ENCODE results near the gene EXOC7. TPM values are rescaled to one million over a fixed set of nuclear protein-coding genes. Genes with fewer than 3 reads are reported as not detected.
"Not testable (repeated sequence)": the region's sequence is repeated elsewhere in the genome, so short reads cannot be mapped to it uniquely, and the experiment has no call there.

The EXOC7 gene
- total RNA-seq, 1 donor from 2014 or later: 81.0 TPM

DNA sequence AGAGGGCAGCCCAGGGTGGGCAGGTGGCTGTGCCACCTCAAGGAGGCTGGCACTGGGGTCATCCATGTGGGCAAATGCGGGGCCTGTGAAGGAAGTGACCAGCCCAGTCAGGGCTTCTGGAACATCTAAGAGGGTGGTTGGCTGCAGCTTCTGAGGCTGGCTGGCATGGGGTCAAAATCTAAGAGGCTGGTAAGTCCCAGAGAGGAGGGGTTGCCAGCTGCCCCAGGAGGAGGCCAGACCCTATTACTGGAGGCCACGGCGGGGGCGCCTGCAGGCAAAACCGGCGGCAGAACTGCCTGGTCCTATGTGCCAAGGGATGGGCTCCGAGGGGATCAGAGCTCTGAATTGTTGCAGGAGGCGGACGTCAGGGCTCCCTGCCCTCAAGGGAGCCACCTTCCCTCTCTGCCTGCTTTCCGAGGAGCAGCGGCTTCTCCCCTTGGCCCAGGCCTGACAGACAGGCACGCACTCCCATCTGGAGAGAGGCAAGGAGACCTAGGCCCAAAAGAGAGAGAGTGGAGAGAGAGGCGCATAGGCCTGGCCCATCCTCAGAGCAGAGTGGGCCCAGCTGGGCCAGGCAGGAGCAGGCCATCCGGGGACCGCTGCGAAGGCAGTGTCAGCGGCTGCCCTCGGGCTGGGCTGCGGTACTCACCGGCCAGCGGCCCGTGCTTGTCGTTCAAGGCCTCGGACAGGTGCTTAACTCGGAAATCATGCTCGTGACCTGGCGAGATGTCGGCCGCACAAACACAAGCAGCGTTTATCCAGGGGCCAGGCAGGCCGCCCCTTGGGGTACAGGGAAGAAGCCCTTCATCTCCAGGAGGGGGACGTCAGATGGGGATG is 13.7 kb downstream of the EXOC7 start:
- DNase-seq (ENCODE audit: extremely low read depth, low read depth, low spot score): no peak

DNA sequence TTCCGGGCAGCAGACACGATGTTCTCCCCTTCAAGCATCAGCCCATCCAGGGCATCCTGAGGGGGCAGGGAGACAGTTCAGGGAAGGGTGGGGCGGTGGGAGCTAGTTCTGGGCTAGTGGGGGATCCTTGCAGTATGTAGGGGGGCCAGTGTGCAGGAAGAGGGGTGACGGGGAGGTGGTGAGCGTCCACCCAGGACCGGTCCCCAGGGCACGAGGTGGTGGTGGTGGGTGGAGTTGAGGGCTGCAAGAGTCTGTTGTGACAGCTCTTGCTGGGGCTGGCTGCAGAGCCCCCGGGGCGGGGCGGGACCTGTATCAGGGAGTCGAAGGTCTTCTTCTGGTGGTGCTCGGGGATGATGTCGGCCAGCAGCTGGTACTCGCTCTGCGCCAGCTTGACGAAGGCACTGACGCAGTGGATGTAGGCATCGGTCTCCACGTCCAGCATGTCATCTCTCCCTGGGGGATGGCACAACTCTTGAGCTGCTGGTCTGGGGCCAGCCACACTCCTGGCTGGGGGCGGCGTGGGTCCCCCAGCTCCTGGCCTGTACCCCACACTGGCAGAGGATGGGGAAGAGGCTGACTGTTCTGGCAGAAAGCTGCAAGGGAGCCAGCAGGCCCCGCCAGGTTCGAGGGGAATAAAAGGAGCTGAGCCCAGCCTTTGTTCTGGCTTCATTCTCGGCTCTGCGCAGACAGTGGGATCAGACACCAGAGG is 14.6 kb downstream of the EXOC7 start:
- no peak for DNase-seq (ENCODE audit: extremely low read depth, low read depth, low spot score)

DNA sequence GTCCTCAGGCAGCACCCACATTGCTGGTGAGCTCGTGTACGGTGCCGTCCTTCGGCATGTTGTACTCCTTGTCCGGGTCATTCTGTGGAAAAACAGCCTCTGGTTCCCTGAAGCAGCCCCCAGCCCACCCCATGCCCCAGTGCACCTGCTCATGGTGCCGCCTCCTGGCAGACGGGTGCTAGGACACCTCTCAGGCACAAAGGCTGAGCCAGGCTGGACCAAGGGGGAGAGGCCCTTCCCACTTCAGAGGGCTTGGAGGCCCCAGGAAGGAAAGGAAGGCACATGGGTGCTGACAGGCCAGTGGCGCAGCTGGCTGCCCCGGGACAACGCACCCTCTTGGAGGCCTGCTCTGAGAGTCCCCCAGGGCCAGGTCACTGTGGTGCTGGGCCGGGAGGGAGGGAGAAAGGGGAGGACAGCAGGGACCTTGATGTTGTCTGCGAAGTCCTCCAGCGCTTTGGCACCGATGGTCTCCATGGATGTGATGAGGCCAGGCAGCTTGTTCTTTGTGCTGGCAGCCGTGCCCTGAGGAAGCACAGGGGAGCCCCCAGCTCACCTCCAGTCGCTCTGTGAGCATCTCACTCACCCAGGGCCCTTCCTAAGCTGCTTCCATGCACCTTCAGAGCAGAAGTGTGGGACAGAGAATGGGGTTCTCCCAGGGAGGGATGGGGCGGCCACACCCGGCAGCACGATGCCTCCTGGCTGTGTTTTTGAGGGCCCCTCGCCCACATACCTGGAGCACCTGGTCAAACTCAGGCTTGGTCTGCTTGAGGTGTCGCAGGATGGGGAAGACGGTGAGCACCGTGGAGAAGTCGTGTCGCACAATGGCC is 15.3 kb downstream of the EXOC7 start:
- no peak for DNase-seq (ENCODE audit: extremely low read depth, low read depth, low spot score)

DNA sequence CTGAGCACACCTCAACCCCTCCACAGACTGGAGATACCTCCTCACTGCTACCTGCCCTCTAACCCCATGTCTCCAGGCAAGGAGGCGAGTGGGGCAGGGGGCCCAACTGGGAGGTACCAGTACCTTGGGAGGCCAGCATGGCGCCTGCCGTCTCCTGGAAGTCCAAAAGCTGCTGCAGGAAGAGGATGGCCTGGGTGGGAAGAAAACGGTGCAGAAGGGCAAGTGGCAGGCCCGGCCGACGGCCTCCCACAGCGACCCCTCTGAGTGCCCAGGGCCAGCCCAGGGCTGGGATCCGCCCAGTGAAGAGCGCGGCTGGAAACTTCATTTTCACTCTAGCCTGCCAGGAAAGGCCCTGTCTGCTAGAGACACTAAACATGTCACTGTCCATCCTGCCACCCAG is 16.1 kb downstream of the EXOC7 start:
- DNase-seq (ENCODE audit: extremely low read depth, low read depth, low spot score): no peak

DNA sequence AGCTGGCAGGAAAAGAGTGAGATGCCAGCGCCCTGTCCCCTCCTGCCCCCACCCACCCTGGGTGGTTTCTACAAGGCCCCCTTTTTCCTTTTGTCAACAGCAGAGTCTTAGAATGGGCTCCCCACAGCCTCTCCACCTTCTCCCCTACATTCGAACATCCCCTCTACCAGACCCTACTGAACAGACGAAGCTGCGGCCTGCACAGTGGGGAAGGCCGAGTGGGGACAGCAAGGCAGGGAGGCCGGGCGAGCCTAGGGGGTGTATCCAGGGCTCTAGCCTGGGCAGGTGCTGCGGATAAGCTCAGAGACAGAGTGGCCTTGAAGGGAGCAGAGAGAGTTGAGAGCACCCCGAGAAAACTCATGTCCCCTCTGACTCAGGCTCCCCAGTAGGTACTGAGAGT is 17.2 kb downstream of the EXOC7 start:
- DNase-seq (ENCODE audit: extremely low read depth, low read depth, low spot score): no peak

DNA sequence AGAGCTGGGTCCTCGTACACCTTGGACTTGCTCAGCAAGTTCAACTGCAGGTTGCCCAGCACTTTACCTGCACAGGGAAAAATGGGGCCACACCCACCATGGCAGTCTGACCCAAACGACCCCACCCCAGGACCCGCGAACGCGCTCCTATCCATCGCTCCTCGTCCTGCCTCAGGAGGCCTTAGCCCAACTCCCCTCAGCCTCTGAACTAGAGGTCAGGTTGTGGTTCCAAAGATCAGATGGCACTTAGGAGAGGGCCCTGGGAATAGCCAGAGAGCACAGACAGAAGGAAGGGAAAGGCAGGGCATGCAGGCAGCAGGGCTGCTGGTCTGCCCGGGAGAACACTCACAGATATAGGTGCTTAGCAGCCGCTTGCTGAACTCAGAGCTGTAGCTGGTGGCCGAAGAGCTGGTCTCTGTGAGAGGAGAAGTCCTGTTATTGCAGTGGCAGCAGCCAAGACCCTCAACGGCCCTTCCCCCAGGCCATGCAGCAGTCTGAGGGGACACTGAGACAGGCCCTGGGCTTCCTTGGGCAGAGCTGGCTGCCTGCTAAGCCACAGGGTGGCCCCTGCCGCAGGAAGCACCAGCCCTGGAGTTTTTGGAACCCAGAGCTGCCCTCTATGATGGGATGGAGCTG is 17.7 kb downstream of the EXOC7 start:
- DNase-seq (ENCODE audit: extremely low read depth, low read depth, low spot score): no peak

DNA sequence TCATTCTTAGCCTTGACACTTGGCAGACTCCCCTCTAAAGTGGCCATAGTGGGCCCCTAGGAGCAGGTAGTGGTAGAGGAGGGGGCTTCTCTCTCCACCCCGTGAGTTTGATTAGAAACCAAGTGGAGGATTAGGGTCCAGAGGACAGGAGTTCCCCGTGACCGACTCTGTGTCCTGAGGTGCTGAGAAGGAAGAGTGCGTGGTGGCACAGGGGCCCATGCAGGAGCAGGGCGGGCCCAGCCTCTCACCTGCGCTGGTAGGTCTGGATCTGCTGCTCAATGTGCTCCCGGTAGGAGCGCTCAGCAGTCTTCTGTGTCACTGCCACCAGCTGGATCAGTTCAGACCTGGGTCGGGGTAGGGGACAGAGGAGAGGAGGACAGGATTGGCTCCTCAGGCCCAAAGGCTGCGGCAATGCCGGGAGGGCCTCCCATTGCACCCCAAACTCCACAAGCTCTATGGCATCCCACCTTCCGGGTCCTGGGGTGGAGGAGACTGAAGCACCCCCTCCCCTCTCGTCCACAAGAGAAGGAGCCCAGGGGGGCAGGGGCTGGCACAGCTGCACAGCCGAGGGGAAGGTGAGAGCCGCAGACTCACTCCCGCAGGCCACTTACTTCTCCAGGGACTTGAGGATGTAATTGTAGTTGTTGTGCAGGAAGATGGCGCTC is 18.4 kb downstream of the EXOC7 start:
- DNase-seq (ENCODE audit: extremely low read depth, low read depth, low spot score): no peak

DNA sequence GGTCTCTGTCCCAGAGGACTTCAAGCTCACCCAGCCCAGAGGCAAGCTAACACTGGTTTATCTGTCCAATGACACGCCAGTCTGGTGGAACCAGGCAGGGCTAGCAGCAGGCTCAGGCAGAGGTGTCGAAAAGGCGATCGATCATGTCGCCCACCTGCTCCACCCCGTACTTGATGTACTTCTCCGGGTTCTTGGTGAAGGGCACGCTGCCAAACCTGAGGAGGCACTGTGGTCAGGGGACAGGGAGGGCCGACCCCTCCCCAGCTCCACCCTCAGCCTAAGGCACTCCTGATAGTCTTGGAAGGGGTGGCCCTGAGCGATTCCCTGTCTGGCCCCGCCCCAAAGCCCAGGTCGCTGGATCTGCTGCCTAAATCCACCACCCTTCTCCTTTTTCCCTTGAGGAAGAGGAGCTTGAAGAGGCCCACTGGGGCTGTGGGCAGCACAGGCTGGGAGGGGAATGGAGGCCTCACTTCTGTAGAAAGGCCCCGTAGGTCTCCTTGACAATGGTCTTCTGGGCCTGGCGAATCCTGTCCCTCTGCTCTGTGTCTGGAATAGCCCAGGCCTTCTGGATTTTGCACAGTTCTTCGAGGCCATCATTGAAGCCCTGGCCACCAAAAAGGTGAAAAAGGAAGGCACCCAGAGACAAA is 19.9 kb downstream of the EXOC7 start:
- no peak for DNase-seq (ENCODE audit: extremely low read depth, low read depth, low spot score)

DNA sequence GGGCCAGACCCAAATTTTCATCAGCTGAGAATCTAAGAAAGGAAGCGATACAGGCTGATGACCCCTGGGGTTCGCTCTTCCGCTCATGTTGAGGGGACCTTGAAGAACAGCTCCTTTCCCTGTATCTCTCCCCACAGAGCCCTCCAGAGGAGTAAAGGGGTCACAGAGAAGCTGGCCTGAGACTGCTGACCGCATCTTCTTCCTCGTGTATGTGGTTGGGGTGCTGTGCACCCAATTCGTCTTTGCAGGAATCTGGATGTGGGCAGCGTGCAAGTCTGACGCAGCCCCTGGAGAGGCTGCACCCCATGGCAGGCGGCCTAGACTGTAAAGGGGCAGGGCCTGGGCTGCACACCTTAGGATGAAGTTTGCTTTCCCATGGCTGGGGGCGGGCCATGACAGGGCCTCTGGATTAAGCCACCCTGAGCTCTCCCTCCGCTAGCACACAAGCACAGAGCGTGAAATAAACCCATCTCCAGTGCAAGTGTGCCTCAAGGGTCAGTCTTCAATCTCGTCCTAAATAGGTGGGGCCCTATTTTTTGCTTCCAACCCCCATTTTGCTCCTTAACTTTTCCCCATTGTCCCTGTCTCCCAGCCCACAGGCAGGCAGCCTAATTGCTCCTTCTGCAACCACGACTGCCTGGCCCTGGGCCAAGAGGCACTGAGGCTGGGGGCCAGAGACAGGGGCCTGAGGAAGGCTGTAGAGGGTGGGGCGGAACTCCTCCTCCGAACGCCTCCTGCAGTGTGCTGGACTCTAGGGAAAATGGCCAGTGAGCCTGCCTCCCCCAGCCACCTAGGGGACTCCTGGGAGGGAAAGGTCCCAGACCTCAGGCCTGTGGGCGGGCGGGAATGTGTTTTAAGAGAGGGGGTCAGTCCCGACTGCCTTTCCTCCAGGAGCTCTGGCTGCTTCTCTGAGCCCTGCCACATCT is 21.0 kb downstream of the EXOC7 start:
- no peak for DNase-seq (ENCODE audit: extremely low read depth, low read depth, low spot score)

DNA sequence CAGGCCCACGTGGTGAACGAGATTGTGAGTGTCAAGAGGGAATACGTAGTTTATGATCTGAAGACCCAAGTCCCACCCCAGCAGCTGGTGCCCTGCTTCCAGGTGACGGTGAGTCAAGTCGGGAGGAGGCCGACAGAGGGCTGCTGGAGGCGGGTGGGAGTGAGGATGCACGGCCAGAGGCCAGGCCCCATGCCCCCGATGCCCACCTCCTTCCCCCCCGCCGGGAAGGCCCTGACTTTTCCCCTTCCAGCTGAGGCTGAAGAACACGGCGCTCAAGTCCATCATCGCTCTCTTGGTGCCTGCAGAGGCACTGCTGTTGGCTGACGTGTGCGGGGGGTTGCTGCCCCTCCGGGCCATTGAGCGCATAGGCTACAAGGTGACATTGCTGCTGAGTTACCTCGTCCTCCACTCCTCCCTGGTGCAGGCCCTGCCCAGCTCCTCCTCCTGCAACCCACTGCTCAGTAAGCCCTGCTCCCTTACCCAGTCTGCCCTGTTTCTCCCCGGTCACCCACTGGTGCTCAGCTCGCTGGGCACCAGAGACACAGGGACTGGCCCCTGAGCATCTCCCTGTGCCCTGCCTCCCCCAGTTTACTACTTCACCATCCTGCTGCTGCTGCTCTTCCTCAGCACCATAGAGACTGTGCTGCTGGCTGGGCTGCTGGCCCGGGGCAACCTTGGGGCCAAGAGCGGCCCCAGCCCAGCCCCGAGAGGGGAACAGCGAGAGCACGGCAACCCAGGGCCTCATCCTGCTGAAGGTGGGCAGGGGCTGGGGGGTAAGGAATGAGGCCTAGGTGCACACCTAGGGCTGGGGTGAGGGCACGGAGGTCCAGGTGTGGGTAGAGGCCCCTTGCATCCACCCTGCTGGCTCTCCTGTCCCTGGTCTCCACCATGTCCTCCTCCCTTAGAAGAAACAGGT is 22.0 kb downstream of the EXOC7 start:
- no peak for DNase-seq (ENCODE audit: extremely low read depth, low read depth, low spot score)

DNA sequence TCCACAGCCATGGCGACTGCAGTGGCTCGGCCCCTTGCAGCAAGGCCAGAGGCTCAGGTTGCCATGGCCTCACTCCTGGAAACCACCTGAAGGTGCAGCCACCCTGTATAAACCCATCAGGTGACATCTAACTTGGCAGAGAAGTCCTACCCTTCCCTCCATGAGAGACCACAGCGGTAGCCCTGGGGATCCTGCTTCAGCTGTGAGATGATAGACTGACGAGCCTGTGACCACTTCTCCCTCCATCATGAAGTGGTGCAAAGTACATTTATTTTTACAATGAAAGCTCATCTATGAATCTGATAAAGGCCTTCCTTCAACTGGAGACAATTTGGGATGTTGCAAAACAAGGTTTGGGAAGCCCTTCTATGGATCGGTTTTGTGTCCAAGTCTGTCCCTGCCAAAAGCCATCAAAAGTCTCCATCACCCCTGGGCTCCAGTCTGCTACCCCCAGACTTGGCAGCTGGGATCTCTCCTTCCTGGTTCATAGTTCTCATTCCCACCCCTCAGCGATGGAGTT is 22.8 kb downstream of the EXOC7 start:
- DNase-seq (ENCODE audit: extremely low read depth, low read depth, low spot score): no peak

DNA sequence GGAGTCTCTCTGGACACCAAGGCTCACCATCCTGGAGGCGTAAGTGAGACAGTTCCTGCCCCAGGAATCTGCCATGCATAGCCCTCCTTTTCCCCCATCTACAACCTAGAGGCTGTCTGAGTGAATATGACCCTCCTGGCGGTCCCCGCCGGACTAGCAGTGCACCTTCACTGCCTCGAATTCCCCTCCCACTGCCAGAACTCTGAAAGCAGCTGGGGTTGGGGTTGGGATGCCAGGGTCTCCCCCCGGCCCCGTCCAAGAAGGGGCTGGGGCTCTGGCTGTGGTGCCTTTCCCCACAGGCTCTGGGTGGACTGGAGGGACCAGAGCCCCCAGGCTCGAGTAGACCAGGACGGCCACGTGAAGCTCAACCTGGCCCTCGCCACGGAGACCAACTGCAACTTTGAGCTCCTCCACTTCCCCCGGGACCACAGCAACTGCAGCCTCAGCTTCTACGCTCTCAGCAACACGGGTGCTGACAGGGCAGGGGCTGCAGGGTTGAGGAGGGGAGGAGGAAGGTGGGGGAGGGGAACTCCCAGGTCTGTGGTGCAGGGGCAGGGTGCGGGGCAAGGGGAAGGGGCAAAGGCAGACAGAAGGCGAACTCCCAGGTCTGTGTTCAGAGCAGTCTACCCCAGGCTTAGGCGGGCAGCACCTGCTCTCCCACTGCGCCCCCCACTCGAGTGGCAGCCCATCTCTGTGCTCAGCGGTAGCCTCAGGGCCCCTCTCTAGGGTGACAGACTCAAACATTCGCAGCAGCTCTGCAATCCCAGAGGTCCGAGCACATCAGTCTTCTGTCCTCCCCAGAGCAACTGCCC is 23.4 kb downstream of the EXOC7 start:
- DNase-seq (ENCODE audit: extremely low read depth, low read depth, low spot score): no peak

DNA sequence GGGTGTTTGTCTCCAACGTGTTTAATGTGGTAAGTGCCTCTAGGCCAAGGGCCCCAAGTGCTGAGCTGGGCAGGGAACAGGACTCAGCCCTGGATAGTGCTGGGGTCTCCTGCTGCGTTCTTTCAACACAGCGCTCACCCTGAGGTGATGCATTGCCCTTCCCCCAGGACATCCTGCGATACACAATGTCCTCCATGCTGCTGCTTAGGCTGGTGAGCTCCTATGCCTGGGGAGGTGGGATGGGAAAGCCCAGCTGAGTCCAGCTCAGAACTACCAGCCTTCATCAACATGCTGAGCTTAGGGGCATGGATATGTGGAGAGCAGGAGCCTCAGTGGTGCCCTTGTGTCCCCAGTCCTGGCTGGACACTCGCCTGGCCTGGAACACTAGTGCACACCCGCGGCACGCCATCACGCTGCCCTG is 24.0 kb downstream of the EXOC7 start:
- no peak for DNase-seq (ENCODE audit: extremely low read depth, low read depth, low spot score)

DNA sequence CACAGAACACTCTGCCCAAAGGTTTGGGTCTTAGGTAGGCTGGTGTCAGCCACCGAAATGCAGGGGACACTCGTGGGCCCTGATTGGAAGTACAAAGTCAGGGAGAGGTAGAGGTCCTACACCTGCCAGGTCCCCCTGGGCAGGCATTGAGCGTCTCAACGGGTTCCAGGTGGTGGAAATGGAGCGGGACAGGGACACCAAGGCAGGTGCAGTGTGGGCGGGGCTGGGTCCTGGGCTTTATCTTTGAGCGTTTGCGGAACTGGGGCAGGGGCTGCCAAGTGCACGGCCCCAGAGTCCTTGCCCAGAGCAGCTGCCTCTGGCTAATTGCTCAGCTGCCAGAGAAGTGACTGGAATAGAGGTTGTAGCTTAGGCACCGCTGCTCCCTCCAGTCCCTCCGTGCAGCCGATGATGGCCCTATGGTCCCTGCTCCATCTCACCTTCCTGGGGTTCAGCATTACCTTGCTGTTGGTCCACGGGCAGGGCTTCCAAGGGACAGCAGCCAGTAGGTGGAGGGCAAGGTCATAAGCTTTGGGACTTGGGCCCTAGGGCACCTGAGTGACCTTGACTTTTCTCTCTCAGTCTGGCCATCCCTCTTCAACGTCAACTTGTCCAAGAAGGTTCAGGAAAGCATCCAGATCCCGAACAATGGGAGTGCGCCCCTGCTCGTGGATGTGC is 24.6 kb downstream of the EXOC7 start, which contains the start of gene ZACN:
Gene ZACN, plus strand, starts transcription at position 323 of the 675 bp plus-strand sequence. Its CDS starts 83 bp downstream, at position 406.
- no peak for DNase-seq (ENCODE audit: extremely low read depth, low read depth, low spot score)

DNA sequence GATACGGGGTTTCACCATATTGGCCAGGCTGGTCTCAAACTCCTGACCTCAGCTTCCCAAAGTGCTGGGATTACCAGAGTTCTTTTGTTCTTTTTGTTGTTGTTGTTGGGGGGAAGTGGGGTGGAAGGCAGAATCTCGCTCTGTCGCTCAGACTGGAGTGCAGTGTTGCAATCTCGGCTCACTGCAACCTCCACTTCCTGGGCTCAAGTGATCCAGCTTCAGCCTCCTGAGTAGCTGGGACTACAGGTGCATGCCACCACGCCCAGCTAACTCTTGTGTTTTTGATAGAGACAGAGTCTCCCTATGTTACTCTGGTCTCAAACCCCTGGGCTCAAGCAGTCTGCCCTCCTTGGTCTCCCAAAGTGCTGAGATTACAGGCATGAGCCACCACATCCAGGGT is 25.2 kb downstream of the EXOC7 start:
- not testable (repeated sequence) for DNase-seq (ENCODE audit: extremely low read depth, low read depth, low spot score)

DNA sequence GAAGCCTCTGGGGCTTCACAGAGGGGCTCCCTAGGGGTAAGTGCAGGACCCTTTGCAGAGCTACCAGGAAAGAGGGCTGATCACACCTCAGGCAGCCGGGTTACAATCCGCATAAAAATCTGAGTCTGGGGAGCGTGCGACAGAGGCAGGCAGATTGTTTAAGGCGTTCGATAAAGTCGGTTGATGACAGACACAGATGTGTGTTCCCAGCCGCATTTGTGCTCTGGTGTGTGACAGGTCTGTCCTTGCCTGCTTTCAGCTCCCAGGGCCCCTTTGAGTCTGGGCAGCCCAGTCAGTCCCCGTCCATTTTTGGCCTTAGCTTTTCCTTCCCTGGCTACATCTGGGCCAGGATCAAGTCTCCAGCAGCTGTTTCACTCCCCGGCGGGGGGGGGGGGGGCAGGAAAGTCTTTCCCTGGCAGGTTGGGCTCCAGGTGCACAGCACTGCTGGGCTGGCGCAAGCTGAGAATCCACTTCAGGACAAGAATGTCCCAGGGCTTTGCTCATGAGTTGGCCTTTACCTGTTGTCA is 25.9 kb downstream of the EXOC7 start:
- DNase-seq (ENCODE audit: extremely low read depth, low read depth, low spot score): no peak
